Epithelial cell of proximal tubule (primary cell): ENCODE data around the gene AIF1L. TPM values are rescaled to one million over a fixed set of nuclear protein-coding genes. Genes with fewer than 3 reads are reported as not detected.
A peak's percentile ranks its signal among the peaks of the same experiment; 100 is the strongest.

Experiments
- DNase-seq: peaks from one replicate; pipeline ENCODE4 v3.0.0-alpha.2; 2011; ENCODE audit warnings: low read depth
- H3K4me3 ChIP-seq: 2 replicates; pipeline ENCODE4 v1.5.1; 2011; ENCODE audit warnings: low read depth, mild to moderate bottlenecking, low read length
- total RNA-seq: library from RNA; depleted of rRNA; stranded (reverse); fragments of >200 nt; gene quantifications from 2 replicates; pipeline ENCODE4 v1.2.3, GENCODE V29; 2015
- TF ChIP-seq, protein P1 (sequence below): conservative IDR thresholded peaks from 2 replicates; pipeline ENCODE4 v1.5.1; 2012; ENCODE audit warnings: low read depth, mild to moderate bottlenecking, low read length

AIF1L gene
- total RNA-seq, 1 donor from 2014 or later: 71.6 TPM

DNA sequence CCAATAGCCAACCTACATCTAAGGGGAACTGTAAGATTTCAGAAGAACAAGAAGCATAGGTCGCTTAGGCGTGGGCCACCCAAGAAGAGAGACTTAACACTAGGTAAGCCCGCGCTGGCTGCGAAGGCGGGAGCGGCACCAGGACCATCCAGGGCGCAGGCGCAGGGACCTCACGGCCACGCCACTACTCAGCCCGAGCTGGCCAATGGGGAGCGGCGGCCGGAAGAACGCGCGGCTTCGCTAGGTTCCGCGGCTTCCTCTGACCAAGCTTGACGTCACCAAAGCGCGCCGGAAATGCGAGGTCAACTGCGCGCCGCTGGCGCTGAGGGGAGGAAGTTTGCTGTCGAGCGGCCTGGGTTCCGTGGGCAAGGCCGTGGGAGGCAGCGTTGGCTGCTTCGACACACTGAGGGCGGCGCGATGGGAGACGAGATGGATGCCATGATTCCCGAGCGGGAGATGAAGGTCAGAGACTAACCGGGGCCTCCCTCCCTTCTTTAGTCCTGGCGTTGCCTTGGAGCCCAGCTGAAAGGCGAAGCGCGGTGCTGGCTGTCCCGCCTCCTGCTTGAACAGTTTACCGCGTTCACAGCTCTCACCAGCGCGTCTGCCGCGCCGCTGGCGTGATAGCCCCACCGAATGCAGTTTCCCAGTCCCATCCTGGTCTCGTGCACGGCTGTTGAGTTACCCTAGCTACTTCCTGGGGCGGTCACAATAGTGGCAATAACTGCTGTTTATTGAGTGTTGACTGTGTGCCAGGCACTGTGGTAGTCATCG lies 29.1 kb downstream of the AIF1L start, which contains the start of gene NUP214:
NUP214 (plus strand) TSS at position 299 of the 771 bp plus-strand sequence; CDS start at position 418, 119 bp downstream.
- peak within 1 kb of the TSS; percentile 89 for H3K4me3 ChIP-seq
- TF ChIP-seq, protein P1, sequence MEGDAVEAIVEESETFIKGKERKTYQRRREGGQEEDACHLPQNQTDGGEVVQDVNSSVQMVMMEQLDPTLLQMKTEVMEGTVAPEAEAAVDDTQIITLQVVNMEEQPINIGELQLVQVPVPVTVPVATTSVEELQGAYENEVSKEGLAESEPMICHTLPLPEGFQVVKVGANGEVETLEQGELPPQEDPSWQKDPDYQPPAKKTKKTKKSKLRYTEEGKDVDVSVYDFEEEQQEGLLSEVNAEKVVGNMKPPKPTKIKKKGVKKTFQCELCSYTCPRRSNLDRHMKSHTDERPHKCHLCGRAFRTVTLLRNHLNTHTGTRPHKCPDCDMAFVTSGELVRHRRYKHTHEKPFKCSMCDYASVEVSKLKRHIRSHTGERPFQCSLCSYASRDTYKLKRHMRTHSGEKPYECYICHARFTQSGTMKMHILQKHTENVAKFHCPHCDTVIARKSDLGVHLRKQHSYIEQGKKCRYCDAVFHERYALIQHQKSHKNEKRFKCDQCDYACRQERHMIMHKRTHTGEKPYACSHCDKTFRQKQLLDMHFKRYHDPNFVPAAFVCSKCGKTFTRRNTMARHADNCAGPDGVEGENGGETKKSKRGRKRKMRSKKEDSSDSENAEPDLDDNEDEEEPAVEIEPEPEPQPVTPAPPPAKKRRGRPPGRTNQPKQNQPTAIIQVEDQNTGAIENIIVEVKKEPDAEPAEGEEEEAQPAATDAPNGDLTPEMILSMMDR: no peak
- DNase-seq: peak; percentile 64

GRCh38 chr9:131126059-131126426 lies 29.7 kb downstream of the AIF1L start:
- TF ChIP-seq, protein P1: no peak
- peak overlapping the region; percentile 89 for H3K4me3 ChIP-seq
- DNase-seq: no peak

DNA sequence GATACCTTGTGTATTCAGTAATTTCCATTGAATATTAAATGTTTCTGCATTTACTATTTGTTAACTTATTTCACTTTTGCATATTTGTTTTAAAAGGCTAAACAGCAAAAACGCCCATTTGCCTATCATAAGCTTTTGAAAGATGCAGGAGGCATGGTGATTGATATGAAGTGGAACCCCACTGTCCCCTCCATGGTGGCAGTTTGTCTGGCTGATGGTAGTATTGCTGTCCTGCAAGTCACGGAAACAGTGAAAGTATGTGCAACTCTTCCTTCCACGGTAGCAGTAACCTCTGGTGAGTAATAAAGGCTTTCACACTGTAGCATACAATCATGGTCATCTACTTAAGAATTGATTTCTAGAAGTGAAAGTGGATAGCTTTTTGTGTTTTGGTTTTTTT lies 32.9 kb downstream of the AIF1L start:
- TF ChIP-seq, protein P1: no peak
- no peak overlapping the region for H3K4me3 ChIP-seq
- no peak for DNase-seq

DNA sequence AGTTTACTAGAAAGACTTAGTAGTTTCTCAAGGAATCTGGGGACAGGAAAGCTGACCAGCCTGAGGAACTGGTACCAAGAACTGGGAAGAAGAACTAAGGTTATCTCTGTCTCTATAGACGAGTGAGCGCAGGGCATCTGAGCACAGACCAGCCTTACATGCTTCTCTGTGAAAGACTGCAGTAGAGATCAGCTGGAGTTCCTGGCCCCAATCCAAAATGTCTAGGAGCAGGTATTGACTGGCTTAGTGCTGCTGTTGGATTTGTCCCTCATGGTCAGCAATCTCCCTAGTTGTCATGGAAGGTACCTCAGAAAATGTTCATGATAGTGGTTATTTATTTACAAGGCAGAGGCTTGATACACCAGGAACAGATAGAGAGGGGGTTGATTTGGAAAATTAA lies 42.3 kb downstream of the AIF1L start:
- no peak for DNase-seq
- no peak overlapping the region for H3K4me3 ChIP-seq
- TF ChIP-seq, protein P1: no peak

DNA sequence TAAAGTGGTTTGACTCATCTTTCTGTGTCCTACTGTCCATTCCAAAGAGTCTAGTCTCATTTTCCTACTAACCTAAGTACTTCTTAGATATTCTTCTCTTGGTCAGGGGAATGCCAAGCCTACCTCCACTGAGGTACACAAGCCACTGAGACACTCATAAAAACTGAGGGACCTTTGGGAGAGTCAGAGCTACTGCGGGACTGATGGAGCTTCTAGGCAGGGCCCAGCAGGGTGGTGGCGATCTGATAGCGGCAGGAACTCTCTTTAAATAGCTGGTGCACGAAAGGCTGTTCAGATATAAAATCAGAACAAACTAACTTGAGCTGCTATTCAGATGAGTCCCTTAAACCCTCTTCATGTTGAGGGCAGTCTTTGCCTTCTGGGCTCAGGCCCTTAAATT lies 43.8 kb downstream of the AIF1L start:
- DNase-seq: no peak
- H3K4me3 ChIP-seq: no peak overlapping the region
- TF ChIP-seq, protein P1: no peak

DNA sequence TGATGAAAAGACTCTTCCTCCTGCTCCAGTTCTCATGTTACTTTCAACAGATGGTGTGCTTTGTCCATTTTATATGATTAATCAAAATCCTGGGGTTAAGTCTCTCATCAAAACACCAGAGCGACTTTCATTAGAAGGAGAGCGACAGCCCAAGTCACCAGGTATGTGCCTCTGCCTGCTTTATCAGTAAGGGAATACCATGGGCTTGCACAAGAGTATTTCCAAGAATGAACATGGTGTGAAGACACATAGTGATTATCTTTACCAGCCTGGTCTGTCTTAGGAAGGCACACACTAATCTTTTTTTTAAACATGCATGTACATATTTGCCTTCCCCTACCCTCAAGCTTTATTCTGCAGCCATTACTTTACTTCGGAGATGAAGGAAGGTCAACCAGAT lies 44.2 kb downstream of the AIF1L start:
- H3K4me3 ChIP-seq: no peak overlapping the region
- TF ChIP-seq, protein P1: no peak
- DNase-seq: no peak

DNA sequence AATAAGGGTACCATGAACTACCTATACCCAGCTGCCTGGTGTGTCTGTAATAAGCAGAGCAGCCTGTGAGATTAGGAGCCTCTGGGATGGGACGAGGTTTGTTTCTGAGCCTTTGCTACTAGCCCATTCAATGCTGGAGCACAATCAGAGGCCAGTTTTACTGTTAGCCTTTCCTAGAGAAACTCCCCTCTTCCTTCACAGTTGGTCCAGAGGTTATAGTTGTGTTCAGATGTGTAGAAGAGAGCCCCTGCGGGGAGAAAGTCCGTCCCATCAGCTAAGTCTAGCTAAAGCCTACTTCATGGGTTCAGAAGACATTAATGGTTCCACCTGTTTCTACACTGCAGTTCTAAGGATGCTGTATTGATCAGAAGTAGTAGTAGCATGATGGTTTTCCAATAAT lies 45.8 kb downstream of the AIF1L start:
- TF ChIP-seq, protein P1: no peak
- DNase-seq: no peak
- H3K4me3 ChIP-seq: no peak overlapping the region
